MM.1S (cell line): ENCODE results near the gene DAAM2.

Source experiments
- DNase-seq: peaks from one replicate; pipeline ENCODE4 v3.0.0-alpha.2; 2015
- H2AFZ ChIP-seq: fragments of 300-600 bp; sonication (generic); 2 replicates; pipeline ENCODE4 v1.6.0; 2016; ENCODE audit warnings: antibody characterized with exemption, low read length
- H3F3A ChIP-seq: fragments of 300-600 bp; sonication (generic); 2 replicates; pipeline ENCODE4 v1.6.1; 2016; ENCODE audit warnings: mild to moderate bottlenecking, antibody characterized with exemption, low read length, moderate library complexity, mixed read lengths; ENCODE audit not compliant: insufficient read depth
- H3K27ac ChIP-seq: fragments of 300-600 bp; sonication (generic); 2 replicates; pipeline ENCODE4 v1.5.1; 2016; ENCODE audit warnings: mild to moderate bottlenecking, low read length
- H3K27me3 ChIP-seq: fragments of 300-600 bp; sonication (generic); replicated peaks from 2 replicates; pipeline ENCODE4 v1.6.0; 2016; ENCODE audit warnings: low read length; ENCODE audit not compliant: insufficient read depth
- H3K36me3 ChIP-seq: fragments of 300-600 bp; sonication (generic); replicated peaks from 2 replicates; pipeline ENCODE4 v1.6.1; 2016; ENCODE audit warnings: mild to moderate bottlenecking, low read length, mixed read lengths; ENCODE audit not compliant: insufficient read depth
- H3K4me1 ChIP-seq: fragments of 300-600 bp; sonication (generic); 2 replicates; pipeline ENCODE4 v1.6.1; 2016; ENCODE audit warnings: low read length, mixed read lengths
- H3K4me2 ChIP-seq: fragments of 300-600 bp; sonication (generic); 2 replicates; pipeline ENCODE4 v1.6.0; 2016; ENCODE audit warnings: low read depth, low read length
- H3K4me3 ChIP-seq: fragments of 300-600 bp; sonication (generic); 2 replicates; pipeline ENCODE4 v1.5.1; 2016; ENCODE audit warnings: low read length, mixed read lengths
- H3K79me2 ChIP-seq: fragments of 300-600 bp; sonication (generic); 2 replicates; pipeline ENCODE4 v1.6.1; 2016; ENCODE audit warnings: mixed run types, low read length, mixed read lengths
- H3K9ac ChIP-seq: fragments of 300-600 bp; sonication (generic); 2 replicates; pipeline ENCODE4 v1.6.1; 2016; ENCODE audit warnings: low read length, mixed read lengths
- H3K9me2 ChIP-seq: fragments of 300-600 bp; sonication (generic); replicated peaks from 2 replicates; pipeline ENCODE4 v1.6.1; 2016; ENCODE audit warnings: mild to moderate bottlenecking, low read length, mixed read lengths; ENCODE audit not compliant: insufficient read depth
- H3K9me3 ChIP-seq: fragments of 300-600 bp; sonication (generic); replicated peaks from 2 replicates; pipeline ENCODE4 v1.6.1; 2016; ENCODE audit warnings: mild to moderate bottlenecking, low read length, mixed read lengths; ENCODE audit not compliant: insufficient read depth
- H4K20me1 ChIP-seq: fragments of 300-600 bp; sonication (generic); 2 replicates; pipeline ENCODE4 v1.6.1; 2016; ENCODE audit warnings: mild to moderate bottlenecking, low read length, moderate library complexity, mixed read lengths; ENCODE audit not compliant: insufficient read depth
- EZH2 ChIP-seq: fragments of 300-600 bp; sonication (generic); optimal IDR thresholded peaks from 2 replicates; pipeline ENCODE3; 2017; ENCODE audit warnings: low read depth, mild to moderate bottlenecking, antibody characterized with exemption, low read length, mixed read lengths
- EZH2phosphoT487 ChIP-seq: fragments of 300-600 bp; sonication (generic); IDR thresholded peaks from 2 replicates; pipeline ENCODE4 v1.6.1; 2018; ENCODE audit warnings: antibody characterized with exemption, low read length
- TF ChIP-seq, protein P1 (sequence below): fragments of 300-600 bp; sonication (generic); IDR thresholded peaks from 2 replicates; pipeline ENCODE4 v1.5.1; 2016; ENCODE audit warnings: antibody characterized with exemption, low read length, mixed read lengths

The DAAM2 gene

DNA sequence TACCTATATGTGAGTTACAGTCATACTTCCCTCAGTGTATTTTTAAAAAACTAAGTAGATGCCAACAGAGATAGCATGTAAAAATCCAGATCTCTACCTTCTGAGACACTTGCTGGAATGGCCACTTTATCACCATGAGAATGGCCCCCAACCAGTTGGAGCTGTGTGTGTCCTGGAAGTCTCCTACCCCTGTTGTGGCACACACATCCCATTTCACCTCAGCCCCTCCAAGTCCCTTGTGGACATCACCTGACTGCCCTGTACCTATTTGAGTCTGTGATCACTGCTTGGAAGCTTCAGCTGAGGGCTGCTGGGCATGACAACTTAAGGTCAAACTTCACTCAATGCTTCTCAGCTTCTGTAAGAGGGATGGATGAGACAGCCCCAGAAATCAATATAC lies 118.0 kb downstream of the DAAM2 start:
- H3K9me3 ChIP-seq: no peaks in the 10 kb centered on the region
- no peak overlapping the region for H3K9ac ChIP-seq
- DNase-seq: no peak
- no peak overlapping the region for H2AFZ ChIP-seq
- no peaks in the 10 kb centered on the region for H3K36me3 ChIP-seq
- H3K27me3 ChIP-seq: no peaks in the 10 kb centered on the region
- H4K20me1 ChIP-seq: no peaks in the 10 kb centered on the region
- no peak for TF ChIP-seq EZH2
- TF ChIP-seq, protein P1, sequence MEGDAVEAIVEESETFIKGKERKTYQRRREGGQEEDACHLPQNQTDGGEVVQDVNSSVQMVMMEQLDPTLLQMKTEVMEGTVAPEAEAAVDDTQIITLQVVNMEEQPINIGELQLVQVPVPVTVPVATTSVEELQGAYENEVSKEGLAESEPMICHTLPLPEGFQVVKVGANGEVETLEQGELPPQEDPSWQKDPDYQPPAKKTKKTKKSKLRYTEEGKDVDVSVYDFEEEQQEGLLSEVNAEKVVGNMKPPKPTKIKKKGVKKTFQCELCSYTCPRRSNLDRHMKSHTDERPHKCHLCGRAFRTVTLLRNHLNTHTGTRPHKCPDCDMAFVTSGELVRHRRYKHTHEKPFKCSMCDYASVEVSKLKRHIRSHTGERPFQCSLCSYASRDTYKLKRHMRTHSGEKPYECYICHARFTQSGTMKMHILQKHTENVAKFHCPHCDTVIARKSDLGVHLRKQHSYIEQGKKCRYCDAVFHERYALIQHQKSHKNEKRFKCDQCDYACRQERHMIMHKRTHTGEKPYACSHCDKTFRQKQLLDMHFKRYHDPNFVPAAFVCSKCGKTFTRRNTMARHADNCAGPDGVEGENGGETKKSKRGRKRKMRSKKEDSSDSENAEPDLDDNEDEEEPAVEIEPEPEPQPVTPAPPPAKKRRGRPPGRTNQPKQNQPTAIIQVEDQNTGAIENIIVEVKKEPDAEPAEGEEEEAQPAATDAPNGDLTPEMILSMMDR: no peak
- no peak for TF ChIP-seq EZH2phosphoT487
- H3F3A ChIP-seq: no peaks in the 10 kb centered on the region
- H3K4me2 ChIP-seq: no peak overlapping the region
- no peak overlapping the region for H3K27ac ChIP-seq
- H3K79me2 ChIP-seq: no peaks in the 10 kb centered on the region
- H3K9me2 ChIP-seq: no peaks in the 10 kb centered on the region
- H3K4me1 ChIP-seq: no peaks in the 10 kb centered on the region
- no peak overlapping the region for H3K4me3 ChIP-seq

DNA sequence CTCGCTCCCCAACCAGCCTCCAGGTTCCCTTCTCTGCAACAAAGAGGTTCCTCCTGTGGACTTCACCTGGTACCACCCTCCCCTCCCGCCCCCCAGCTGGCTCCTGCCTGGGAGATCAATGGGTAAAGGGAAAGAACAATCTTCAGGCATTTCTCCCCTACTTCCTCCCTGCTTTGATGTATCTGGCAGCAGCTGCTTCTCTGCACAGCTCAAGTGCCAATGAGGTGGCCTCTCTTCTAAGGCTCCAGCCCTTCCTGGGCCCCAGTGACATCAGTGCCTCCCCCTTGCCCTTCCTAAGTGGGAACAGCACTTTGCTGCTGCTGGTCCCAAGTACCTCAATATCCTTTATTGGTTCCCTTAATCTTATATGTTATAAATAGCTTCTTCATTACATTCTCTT lies 118.6 kb downstream of the DAAM2 start:
- Histone ChIP-seq H3K9me2 (no peaks in the 10 kb centered on the region), H3K79me2 (no peaks in the 10 kb centered on the region), H3K4me1 (no peaks in the 10 kb centered on the region), H3K4me3 (no peak overlapping the region), H3K27ac (no peak overlapping the region), H3K9ac (no peak overlapping the region), H4K20me1 (no peaks in the 10 kb centered on the region), H3K9me3 (no peaks in the 10 kb centered on the region), H2AFZ (no peak overlapping the region), H3K36me3 (no peaks in the 10 kb centered on the region), H3K4me2 (no peak overlapping the region), H3F3A (no peaks in the 10 kb centered on the region), H3K27me3 (no peaks in the 10 kb centered on the region)
- no peak for TF ChIP-seq EZH2
- no peak for TF ChIP-seq EZH2phosphoT487
- TF ChIP-seq, protein P1: no peak
- DNase-seq: no peak

DNA sequence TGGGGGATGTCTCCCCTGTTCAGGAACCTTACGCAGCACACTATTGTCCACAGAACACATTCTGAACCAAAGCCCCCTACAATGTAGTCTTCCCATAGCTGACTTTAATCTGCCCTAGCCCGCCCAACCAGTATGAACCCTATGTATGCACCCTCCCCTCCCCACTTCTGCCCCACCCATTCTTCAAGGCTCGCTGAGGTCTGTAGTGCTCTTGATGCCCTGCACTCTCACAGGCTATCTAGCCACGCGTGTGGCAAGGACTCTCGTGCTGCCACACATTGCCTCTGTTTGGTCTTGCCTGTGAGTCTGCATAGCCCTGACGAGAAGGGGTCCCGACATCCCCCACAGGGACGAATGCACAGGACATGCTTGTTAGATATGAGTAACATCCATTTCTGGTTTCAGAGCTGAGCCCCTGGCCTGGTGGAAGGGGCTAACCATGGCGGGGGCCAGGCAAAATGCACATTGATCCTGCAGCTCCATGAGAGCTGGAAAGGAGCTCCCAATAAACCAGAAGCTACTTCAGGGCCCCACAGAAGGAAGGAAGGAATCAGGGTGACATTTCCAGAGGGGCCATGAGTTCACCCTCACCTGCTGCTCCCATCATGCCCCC lies 119.4 kb downstream of the DAAM2 start:
- H2AFZ ChIP-seq: no peak overlapping the region
- TF ChIP-seq EZH2phosphoT487: no peak
- TF ChIP-seq EZH2: no peak
- TF ChIP-seq, protein P1: no peak
- H4K20me1 ChIP-seq: no peaks in the 10 kb centered on the region
- H3K4me1 ChIP-seq: no peaks in the 10 kb centered on the region
- no peak overlapping the region for H3K4me2 ChIP-seq
- no peaks in the 10 kb centered on the region for H3F3A ChIP-seq
- no peaks in the 10 kb centered on the region for H3K36me3 ChIP-seq
- no peak overlapping the region for H3K27ac ChIP-seq
- H3K79me2 ChIP-seq: no peaks in the 10 kb centered on the region
- DNase-seq: no peak
- no peaks in the 10 kb centered on the region for H3K9me3 ChIP-seq
- H3K27me3 ChIP-seq: no peaks in the 10 kb centered on the region
- no peak overlapping the region for H3K9ac ChIP-seq
- H3K9me2 ChIP-seq: no peaks in the 10 kb centered on the region
- H3K4me3 ChIP-seq: no peak overlapping the region
